LHCN-M2 (cell line): ENCODE data around the gene LCE2B. TPM values are rescaled to one million over a fixed set of nuclear protein-coding genes. Genes with fewer than 3 reads are reported as not detected.
"Not testable (repeated sequence)": the region's sequence is repeated elsewhere in the genome, so short reads cannot be mapped to it uniquely, and the experiment has no call there.

Source experiments
- DNase-seq: peaks from one replicate; pipeline ENCODE4 v3.0.0-alpha.2; 2012; ENCODE audit warnings: low read depth
- polyA plus RNA-seq: library from polyadenylated mRNA; unstranded; fragments of >200 nt; gene quantifications from one replicate; pipeline ENCODE4 v1.2.1, GENCODE V29; 2012; ENCODE audit warnings: missing spikeins
- total RNA-seq: library from RNA; depleted of rRNA; stranded (reverse); fragments of >200 nt; gene quantifications from 2 replicates; pipeline ENCODE4 v1.2.3, GENCODE V29; 2014; rRNA removed

LCE2B gene
- not detected in 2 replicates for total RNA-seq
- polyA plus RNA-seq: not detected

GRCh38 chr1:152685823-152686222 lies at the start of gene LCE2B:
TSS of gene LCE2B (plus strand) at chr1:152686123. CDS start at chr1:152686844, 721 bp downstream.
- DNase-seq: not testable (repeated sequence)

- peak; percentile 84 for DNase-seq
Measured at GRCh38 chr1:152640351-152640750, 45.6 kb upstream of the LCE2B start.

GRCh38 chr1:152643945-152644344 lies 42.0 kb upstream of the LCE2B start:
- DNase-seq: no peak

GRCh38 chr1:152645146-152645545 lies 40.8 kb upstream of the LCE2B start:
- no peak for DNase-seq

GRCh38 chr1:152646656-152647055 lies 39.3 kb upstream of the LCE2B start:
- DNase-seq: peak; percentile 34

- DNase-seq: peak; percentile 47
Measured at GRCh38 chr1:152654110-152654509, 31.8 kb upstream of the LCE2B start.

GRCh38 chr1:152656459-152656858 lies 29.5 kb upstream of the LCE2B start:
- DNase-seq: no peak

GRCh38 chr1:152657677-152658076 lies 28.2 kb upstream of the LCE2B start:
- no peak for DNase-seq

- no peak for DNase-seq
Measured at GRCh38 chr1:152658649-152659048, 27.3 kb upstream of the LCE2B start.

- DNase-seq: no peak
Measured at GRCh38 chr1:152663098-152663497, 22.8 kb upstream of the LCE2B start, which contains the start of gene LCE2D. TSS of gene LCE2D (plus strand) at chr1:152663380. CDS start at chr1:152664106, 726 bp downstream.

GRCh38 chr1:152666171-152666570 lies 19.8 kb upstream of the LCE2B start:
- DNase-seq: not testable (repeated sequence)

GRCh38 chr1:152667648-152668047 lies 18.3 kb upstream of the LCE2B start:
- DNase-seq: no peak

- no peak for DNase-seq
Measured at GRCh38 chr1:152673016-152673415, 12.9 kb upstream of the LCE2B start.

GRCh38 chr1:152674983-152675382 lies 10.9 kb upstream of the LCE2B start, which contains the start of gene LCE2C:
TSS of gene LCE2C (plus strand) at chr1:152675279. CDS start at chr1:152676016, 737 bp downstream.
- DNase-seq: not testable (repeated sequence)

GRCh38 chr1:152679459-152679858 lies 6.5 kb upstream of the LCE2B start:
- DNase-seq: no peak

- no peak for DNase-seq
Measured at GRCh38 chr1:152681616-152682015, 4.3 kb upstream of the LCE2B start.

GRCh38 chr1:152683846-152684245 lies 2.1 kb upstream of the LCE2B start:
- DNase-seq: no peak

- peak; percentile 5 for DNase-seq
Measured at GRCh38 chr1:152697701-152698600, 12.0 kb downstream of the LCE2B start, which contains the start of gene LCE2A. TSS of gene LCE2A (plus strand) at chr1:152698345. CDS start at chr1:152698902, 557 bp downstream.

- DNase-seq: peak; percentile 11
Measured at GRCh38 chr1:152699746-152700145, 13.8 kb downstream of the LCE2B start.

GRCh38 chr1:152707860-152708259 lies 21.9 kb downstream of the LCE2B start, which contains the start of gene LCE4A:
TSS of gene LCE4A (plus strand) at chr1:152708160. CDS start at chr1:152709076, 916 bp downstream.
- DNase-seq: no peak

- no peak for DNase-seq
Measured at GRCh38 chr1:152718238-152718637, 32.3 kb downstream of the LCE2B start.

- DNase-seq: no peak
Measured at GRCh38 chr1:152725261-152725660, 39.3 kb downstream of the LCE2B start.

GRCh38 chr1:152728986-152729385 lies 43.1 kb downstream of the LCE2B start:
- no peak for DNase-seq
